Astrocyte of the spinal cord (primary cell): ENCODE data around the gene GPR155.

ENCODE experiments used
- DNase-seq: peaks from one replicate; pipeline ENCODE4 v3.0.0; 2011; ENCODE audit warnings: low read depth, low spot score
- H3K4me3 ChIP-seq: 2 replicates; pipeline ENCODE4 v1.5.1; 2011; ENCODE audit warnings: low read depth, mild to moderate bottlenecking, low read length, moderate library complexity
- CTCF ChIP-seq: IDR thresholded peaks from 2 replicates; pipeline ENCODE4 v1.5.1; 2012; ENCODE audit warnings: low read depth, mild to moderate bottlenecking, low read length, inconsistent platforms
- in situ Hi-C: cut with HindIII; loops from 2 replicates; pipeline ENCODE4 v1.10.0; 2017; ENCODE audit warnings: low sequenced_read_pairs

Gene GPR155

GRCh38 chr2:174383796-174384195, 103.0 kb downstream of the GPR155 start:
- no peak for DNase-seq
- in situ Hi-C loops, result no loop called here
- TF ChIP-seq CTCF, result no peak
- H3K4me3 ChIP-seq, result no peak overlapping the region
